Hepatocyte (in vitro differentiated cells): ENCODE data around the gene NELFA. TPM values are rescaled to one million over a fixed set of nuclear protein-coding genes. Genes with fewer than 3 reads are reported as not detected.

Experiments used
- DNase-seq: peaks from one replicate; pipeline ENCODE4 v3.0.0-alpha.2; 2016; ENCODE audit warnings: low spot score
- H2AFZ ChIP-seq: fragments of 200-600 bp; sonication (generic); 2 replicates; pipeline ENCODE4 v1.6.0; 2016; ENCODE audit warnings: antibody characterized with exemption, mild to moderate bottlenecking
- H3K27ac ChIP-seq: fragments of 200-600 bp; sonication (generic); 2 replicates; pipeline ENCODE4 v1.5.1; 2016; ENCODE audit warnings: mild to moderate bottlenecking
- H3K27me3 ChIP-seq: fragments of 200-600 bp; sonication (generic); 2 replicates; pipeline ENCODE4 v1.6.1; 2016
- H3K36me3 ChIP-seq: fragments of 200-600 bp; sonication (generic); replicated peaks from 2 replicates; pipeline ENCODE4 v1.5.1; 2016; ENCODE audit warnings: low read depth; ENCODE audit not compliant: insufficient read depth
- H3K4me1 ChIP-seq: fragments of 200-600 bp; sonication (generic); 2 replicates; pipeline ENCODE4 v1.5.1; 2016; ENCODE audit warnings: mild to moderate bottlenecking, moderate library complexity; ENCODE audit not compliant: insufficient read depth
- H3K4me2 ChIP-seq: fragments of 200-600 bp; sonication (generic); 2 replicates; pipeline ENCODE4 v1.6.0; 2016
- H3K4me3 ChIP-seq: fragments of 200-600 bp; sonication (generic); 2 replicates; pipeline ENCODE4 v1.5.1; 2016; ENCODE audit warnings: mild to moderate bottlenecking
- H3K79me2 ChIP-seq: fragments of 200-600 bp; sonication (generic); 2 replicates; pipeline ENCODE4 v1.6.0; 2017; ENCODE audit warnings: mild to moderate bottlenecking
- H3K9me2 ChIP-seq: fragments of 200-600 bp; sonication (generic); replicated peaks from 2 replicates; pipeline ENCODE4 v1.6.0; 2017; ENCODE audit warnings: mild to moderate bottlenecking; ENCODE audit not compliant: insufficient read depth
- H3K9me3 ChIP-seq: fragments of 200-600 bp; sonication (generic); 2 replicates; pipeline ENCODE4 v1.5.1; 2016; ENCODE audit warnings: low read depth, mild to moderate bottlenecking
- H4K20me1 ChIP-seq: fragments of 200-600 bp; sonication (generic); 2 replicates; pipeline ENCODE4 v1.6.0; 2016; ENCODE audit warnings: mild to moderate bottlenecking; ENCODE audit not compliant: insufficient read depth, poor library complexity, severe bottlenecking
- EZH2 ChIP-seq: fragments of 200-600 bp; sonication (generic); IDR thresholded peaks from 2 replicates; pipeline ENCODE4 v1.6.1; 2016; ENCODE audit warnings: antibody characterized with exemption, mild to moderate bottlenecking, borderline replicate concordance
- EZH2phosphoT487 ChIP-seq: fragments of 200-600 bp; sonication (generic); IDR thresholded peaks from one replicate; pipeline ENCODE4 v1.6.1; 2018; ENCODE audit warnings: antibody characterized with exemption, mild to moderate bottlenecking, low read depth, moderate library complexity; ENCODE audit not compliant: unreplicated experiment, severe bottlenecking
- WGBS: methylation state at CpG from one replicate; pipeline ENCODE4 v1.1.6; 2016; ENCODE audit warnings: low lambda C conversion rate; ENCODE audit errors: missing lambda C conversion rate; 5-methylcytosine and 5-hydroxymethylcytosine counted together
- polyA plus RNA-seq: library from polyadenylated mRNA; unstranded; fragments of >200 nt; fragmentation: Nextera tagmentation; extraction: Ambion mirVana; gene quantifications from 2 replicates; pipeline ENCODE4 v1.2.1, GENCODE V29; 2016
- total RNA-seq: library from RNA; depleted of rRNA; stranded (reverse); fragments of >200 nt; gene quantifications from 2 replicates; pipeline ENCODE4 v1.2.3, GENCODE V29; 2014
- TF ChIP-seq, protein P1 (sequence below): fragments of 200-600 bp; sonication (generic); IDR thresholded peaks from 2 replicates; pipeline ENCODE4 v1.5.1; 2016; ENCODE audit warnings: antibody characterized with exemption, mild to moderate bottlenecking; ENCODE audit not compliant: poor library complexity

The NELFA gene
- total and polyA plus RNA-seq, 2 experiments from 2014 or later: 21.4 to 46.2 TPM

DNA sequence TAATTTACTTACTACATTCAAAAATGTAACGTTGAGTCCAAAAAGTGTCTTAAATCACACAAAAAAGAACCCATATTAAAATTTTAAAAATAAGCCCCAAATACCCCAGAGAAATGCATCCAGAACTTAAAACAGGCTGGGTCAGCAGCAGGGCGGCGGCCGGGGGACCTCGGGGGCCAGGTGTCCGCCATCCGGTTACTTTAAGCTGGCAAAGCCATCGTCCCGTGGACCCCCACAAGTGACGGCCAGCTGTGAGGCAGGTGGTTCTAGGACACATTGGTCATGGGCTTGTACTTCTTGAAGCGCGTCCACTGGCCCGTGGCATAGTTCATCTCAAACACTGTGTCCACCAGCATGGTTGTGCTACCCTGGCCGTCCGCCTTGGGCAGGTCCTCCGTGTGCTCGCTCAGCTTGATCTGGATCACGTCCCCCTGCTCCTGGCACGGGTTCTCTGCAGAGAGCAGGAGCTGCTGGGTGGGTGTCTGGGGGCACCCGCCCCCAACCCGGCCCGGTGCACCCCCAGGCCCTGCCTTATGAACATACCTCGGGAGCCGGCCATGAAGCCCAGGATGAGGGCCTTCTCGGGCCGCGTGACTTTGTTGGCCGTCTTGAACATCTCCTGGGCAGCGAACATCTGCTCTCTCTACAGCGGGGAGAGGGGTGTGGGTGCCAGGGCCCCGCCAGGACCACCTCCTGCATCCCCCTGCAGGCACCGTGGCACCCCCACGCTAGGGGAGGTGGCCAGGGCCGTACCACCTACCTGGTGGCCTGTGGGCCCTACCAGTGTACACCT, 25.5 kb downstream of the NELFA start:
- H3K9me3 ChIP-seq: no peaks in the 10 kb centered on the region
- H3K79me2 ChIP-seq: no peaks in the 10 kb centered on the region
- no peak for TF ChIP-seq EZH2phosphoT487
- TF ChIP-seq EZH2: no peak
- TF ChIP-seq, protein P1, sequence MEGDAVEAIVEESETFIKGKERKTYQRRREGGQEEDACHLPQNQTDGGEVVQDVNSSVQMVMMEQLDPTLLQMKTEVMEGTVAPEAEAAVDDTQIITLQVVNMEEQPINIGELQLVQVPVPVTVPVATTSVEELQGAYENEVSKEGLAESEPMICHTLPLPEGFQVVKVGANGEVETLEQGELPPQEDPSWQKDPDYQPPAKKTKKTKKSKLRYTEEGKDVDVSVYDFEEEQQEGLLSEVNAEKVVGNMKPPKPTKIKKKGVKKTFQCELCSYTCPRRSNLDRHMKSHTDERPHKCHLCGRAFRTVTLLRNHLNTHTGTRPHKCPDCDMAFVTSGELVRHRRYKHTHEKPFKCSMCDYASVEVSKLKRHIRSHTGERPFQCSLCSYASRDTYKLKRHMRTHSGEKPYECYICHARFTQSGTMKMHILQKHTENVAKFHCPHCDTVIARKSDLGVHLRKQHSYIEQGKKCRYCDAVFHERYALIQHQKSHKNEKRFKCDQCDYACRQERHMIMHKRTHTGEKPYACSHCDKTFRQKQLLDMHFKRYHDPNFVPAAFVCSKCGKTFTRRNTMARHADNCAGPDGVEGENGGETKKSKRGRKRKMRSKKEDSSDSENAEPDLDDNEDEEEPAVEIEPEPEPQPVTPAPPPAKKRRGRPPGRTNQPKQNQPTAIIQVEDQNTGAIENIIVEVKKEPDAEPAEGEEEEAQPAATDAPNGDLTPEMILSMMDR: no peak
- H3K9me2 ChIP-seq: no peaks in the 10 kb centered on the region
- H4K20me1 ChIP-seq: no peaks in the 10 kb centered on the region
- H3K4me1 ChIP-seq: no peaks in the 10 kb centered on the region
- H3K4me3 ChIP-seq: no peak overlapping the region
- no peak for DNase-seq
- H3K36me3 ChIP-seq: no peaks in the 10 kb centered on the region
- H2AFZ ChIP-seq: no peak overlapping the region
- H3K27ac ChIP-seq: no peak overlapping the region
- WGBS: 99% methylated on average over 32 of the region's 34 CpGs
- H3K27me3 ChIP-seq: no peaks in the 10 kb centered on the region
- H3K4me2 ChIP-seq: no peak overlapping the region

DNA sequence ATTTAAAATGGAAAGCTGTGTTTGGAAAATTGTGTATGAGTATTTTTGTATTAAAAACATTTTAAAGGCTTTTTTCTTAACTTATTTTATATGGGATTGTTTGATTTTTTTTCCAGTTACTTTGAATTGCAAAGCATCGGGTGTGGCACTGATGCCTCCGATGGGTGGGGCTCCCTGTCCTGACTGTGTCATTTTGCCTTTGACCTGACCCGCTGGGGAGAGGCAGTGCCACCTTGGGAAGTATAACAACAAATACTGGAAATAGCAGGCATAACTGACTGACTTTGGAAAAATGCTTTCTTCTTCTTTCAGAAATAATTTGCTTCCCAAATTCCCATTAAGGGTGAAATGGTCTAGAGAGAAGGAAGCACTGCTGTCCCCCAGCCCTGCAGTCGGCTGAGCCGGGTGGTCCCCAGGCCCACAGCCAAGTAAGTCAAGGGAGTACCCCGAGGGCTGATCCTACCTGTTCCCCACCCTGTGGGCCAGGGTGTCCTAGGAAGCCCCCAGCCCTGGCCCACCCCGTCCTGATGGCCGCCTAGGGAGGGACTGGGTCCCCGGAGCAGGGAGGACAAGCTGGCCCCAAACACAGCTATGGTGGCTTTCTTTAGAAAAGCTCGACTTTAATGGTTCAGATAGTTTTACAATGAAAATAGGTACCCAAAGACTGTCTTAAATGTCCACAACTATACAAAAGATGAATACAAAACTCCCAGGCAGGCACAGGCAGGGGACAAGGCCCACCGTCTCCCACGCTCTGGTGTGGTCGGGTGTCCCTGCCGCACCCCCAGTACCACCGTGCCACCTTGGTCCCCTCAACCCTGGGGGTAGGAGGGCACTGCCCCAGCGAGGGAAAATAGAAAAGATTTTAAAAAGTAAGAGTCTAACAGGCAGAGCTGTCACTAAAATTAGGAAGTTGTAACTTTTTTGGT, 26.4 kb downstream of the NELFA start:
- WGBS: 94% methylated on average over 16 of the region's 16 CpGs

DNA sequence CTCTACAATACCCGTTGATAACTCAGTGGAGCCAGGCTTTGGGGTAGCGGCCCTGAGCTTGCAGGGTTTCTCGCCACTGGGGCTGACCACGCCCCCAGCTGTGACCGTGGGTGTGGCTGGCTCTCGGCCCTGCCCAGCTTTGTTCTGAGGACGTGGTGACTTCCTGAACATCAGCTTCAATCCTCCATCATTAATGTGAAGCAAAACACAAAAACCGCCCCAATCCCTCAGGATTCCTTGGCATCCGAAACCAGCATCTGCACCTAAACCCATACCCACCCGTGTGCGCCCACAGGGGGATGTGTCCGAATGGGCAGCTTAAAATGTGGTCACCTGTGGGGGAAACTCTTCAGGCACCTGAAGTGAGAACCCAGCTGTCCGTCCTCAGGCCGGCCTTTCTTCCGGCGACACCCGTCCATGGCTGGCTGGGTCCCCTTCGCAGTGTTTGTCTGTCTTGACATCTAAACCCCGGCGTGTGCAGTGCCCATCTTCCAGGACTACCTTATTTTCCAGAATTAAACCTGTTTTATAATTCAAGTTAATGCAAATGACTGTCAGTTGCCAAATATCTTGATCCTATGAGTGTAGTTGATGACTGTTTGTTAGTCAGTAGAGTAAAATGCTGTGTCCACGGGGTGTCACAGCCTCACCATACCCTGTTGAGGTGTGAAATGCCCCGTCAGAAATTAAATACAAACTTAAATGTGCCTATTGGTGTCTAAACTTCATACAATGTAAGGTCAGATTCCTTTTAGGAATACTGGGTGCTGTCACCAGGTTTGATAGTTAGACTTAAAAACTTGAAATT, 27.3 kb downstream of the NELFA start:
- no peaks in the 10 kb centered on the region for H3K27me3 ChIP-seq
- no peak overlapping the region for H3K4me3 ChIP-seq
- 90% methylated on average over 22 of the region's 22 CpGs for WGBS
- no peaks in the 10 kb centered on the region for H3K4me1 ChIP-seq
- no peak overlapping the region for H2AFZ ChIP-seq
- no peaks in the 10 kb centered on the region for H3K79me2 ChIP-seq
- H3K9me3 ChIP-seq: no peaks in the 10 kb centered on the region
- H3K36me3 ChIP-seq: no peaks in the 10 kb centered on the region
- no peak for DNase-seq
- no peak overlapping the region for H3K4me2 ChIP-seq
- H3K27ac ChIP-seq: no peak overlapping the region
- H3K9me2 ChIP-seq: no peaks in the 10 kb centered on the region
- no peaks in the 10 kb centered on the region for H4K20me1 ChIP-seq
- no peak for TF ChIP-seq EZH2phosphoT487
- TF ChIP-seq EZH2: no peak
- TF ChIP-seq, protein P1: no peak

More for the DNA sequence above, 26.4 kb downstream of the NELFA start:
- Histone ChIP-seq H3K4me1 (no peaks in the 10 kb centered on the region), H3K9me2 (no peaks in the 10 kb centered on the region), H3K36me3 (no peaks in the 10 kb centered on the region), H3K4me2 (no peak overlapping the region), H3K79me2 (no peaks in the 10 kb centered on the region), H2AFZ (no peak overlapping the region), H4K20me1 (no peaks in the 10 kb centered on the region), H3K4me3 (no peak overlapping the region), H3K9me3 (no peaks in the 10 kb centered on the region), H3K27ac (no peak overlapping the region), H3K27me3 (no peaks in the 10 kb centered on the region)
- no peak for DNase-seq
- no peak for TF ChIP-seq EZH2
- no peak for TF ChIP-seq EZH2phosphoT487
- TF ChIP-seq, protein P1: no peak
